ENCODE measurements around the gene MTURN. TPM values are rescaled to one million over a fixed set of nuclear protein-coding genes. Genes with fewer than 3 reads are reported as not detected.

MTURN gene
- polyA plus RNA-seq, 3 donors, result 5.9 to 7.9 (median 7.5) TPM

- H3K4me1 Mint-ChIP-seq, result peaks cover 68% of the 10 kb centered on the region
- no peak overlapping the region for H3K4me2 ChIP-seq (replicated peaks; ENCODE audit: extremely low read depth, low read length, poor library complexity, severe bottlenecking)
- H3K27ac Mint-ChIP-seq, result peak overlapping the region; percentile 89 to 95 (median 92)
- H3K27me3 Mint-ChIP-seq (ENCODE audit: low read depth in 3 of 3), result peaks cover 0 to 1% (median 0%) of the 10 kb centered on the region in 3 donors
- intact Hi-C loops (cut with micrococcal nuclease), result loop anchor here in 1 of 2 donors (5.0 kb wide), 1 partner anchor 44 kb away; no protein-coding TSS in a partner anchor
- no peak overlapping the region for H2AFZ ChIP-seq (ENCODE audit: insufficient read depth, low read depth, low read length, poor library complexity, severe bottlenecking)
- H3K27me3 ChIP-seq (ENCODE audit: control insufficient read depth in 2 of 2, insufficient read depth in 2 of 2, low read length in 2 of 2), result no peaks in the 10 kb centered on the region
- peaks cover 0 to 3% (median 2%) of the 10 kb centered on the region in 7 donors for H3K9me3 Mint-ChIP-seq
- no peaks in the 10 kb centered on the region for H4K20me1 ChIP-seq (ENCODE audit: insufficient read depth, low read length)
- no peak overlapping the region for H3K9ac ChIP-seq (ENCODE audit: insufficient read depth, low read length, poor library complexity, severe bottlenecking)
- H3K79me2 ChIP-seq (ENCODE audit: insufficient read depth, low read length), result no peaks in the 10 kb centered on the region
- no peaks in the 10 kb centered on the region for H3K9me3 ChIP-seq (replicated peaks in 1 of 2; ENCODE audit: control insufficient read depth in 1 of 2, insufficient read depth in 1 of 2, low read length in 2 of 2)
- no CpG with 5 or more reads among the region's 3 CpGs for WGBS (ENCODE audit: insufficient coverage)
- peaks cover under 1 to 9% of the 10 kb centered on the region in 2 donors for H3K36me3 Mint-ChIP-seq
- H3K4me3 ChIP-seq (replicated peaks in 1 of 3; ENCODE audit: low read depth in 2 of 3, low read length in 3 of 3), result peak overlapping the region in 1 of 3 experiments; percentile 0
- TF ChIP-seq CTCF (IDR thresholded peaks at IDR 0.05), result no peak
- no peak for DNase-seq
- H3K27ac ChIP-seq (ENCODE audit: low read depth in 1 of 2, low read length in 2 of 2), result peak overlapping the region; percentile 85 to 88
- no peak overlapping the region for H3K4me3 Mint-ChIP-seq
- H3K36me3 ChIP-seq (replicated peaks in 1 of 2; ENCODE audit: control insufficient read depth in 1 of 2, insufficient read depth in 2 of 2, low read length in 2 of 2), result no peaks in the 10 kb centered on the region
- H3K4me1 ChIP-seq (ENCODE audit: control insufficient read depth in 1 of 2, insufficient read depth in 2 of 2, low read length in 2 of 2), result peaks cover 51 to 60% of the 10 kb centered on the region in 2 donors
Observed at GRCh38 chr7:30177965-30178364, 43.2 kb downstream of the MTURN start.

- peaks cover 0 to 4% of the 10 kb centered on the region in 2 donors for H3K9me3 ChIP-seq (replicated peaks in 1 of 2; ENCODE audit: control insufficient read depth in 1 of 2, insufficient read depth in 1 of 2, low read length in 2 of 2)
- peak overlapping the region; percentile 23 for H3K9ac ChIP-seq (ENCODE audit: insufficient read depth, low read length, poor library complexity, severe bottlenecking)
- H3K79me2 ChIP-seq (ENCODE audit: insufficient read depth, low read length), result no peaks in the 10 kb centered on the region
- intact Hi-C loops (cut with micrococcal nuclease), result loop anchor here in 1 of 2 donors (5.0 kb wide), 1 partner anchor 43 kb away; no protein-coding TSS in a partner anchor
- peaks cover 5 to 7% of the 10 kb centered on the region in 2 donors for H3K36me3 Mint-ChIP-seq
- peaks cover 0 to 10% (median 6%) of the 10 kb centered on the region in 7 donors for H3K9me3 Mint-ChIP-seq
- peak overlapping the region; percentile 4 to 21 for H3K4me3 Mint-ChIP-seq
- H3K4me3 ChIP-seq (replicated peaks in 1 of 3; ENCODE audit: low read depth in 2 of 3, low read length in 3 of 3), result peak overlapping the region in 1 of 3 experiments; percentile 6
- peak overlapping the region; percentile 2 for H3K4me2 ChIP-seq (replicated peaks; ENCODE audit: extremely low read depth, low read length, poor library complexity, severe bottlenecking)
- no peaks in the 10 kb centered on the region for H4K20me1 ChIP-seq (ENCODE audit: insufficient read depth, low read length)
- peaks cover 57 to 66% of the 10 kb centered on the region in 2 donors for H3K4me1 ChIP-seq (ENCODE audit: control insufficient read depth in 1 of 2, insufficient read depth in 2 of 2, low read length in 2 of 2)
- no peaks in the 10 kb centered on the region for H3K27me3 ChIP-seq (ENCODE audit: control insufficient read depth in 2 of 2, insufficient read depth in 2 of 2, low read length in 2 of 2)
- TF ChIP-seq CTCF (IDR thresholded peaks at IDR 0.05), result no peak
- peaks cover 70% of the 10 kb centered on the region for H3K4me1 Mint-ChIP-seq
- H3K27ac ChIP-seq (ENCODE audit: low read depth in 1 of 2, low read length in 2 of 2), result peak overlapping the region; percentile 85 to 88
- WGBS (ENCODE audit: insufficient coverage), result 67% methylated on average over 3 of the region's 3 CpGs
- peaks cover 0 to 1% (median 0%) of the 10 kb centered on the region in 3 donors for H3K27me3 Mint-ChIP-seq (ENCODE audit: low read depth in 3 of 3)
- DNase-seq, result peak; percentile 60 to 83 (median 82)
- peak overlapping the region; percentile 47 for H2AFZ ChIP-seq (ENCODE audit: insufficient read depth, low read depth, low read length, poor library complexity, severe bottlenecking)
- H3K36me3 ChIP-seq (replicated peaks in 1 of 2; ENCODE audit: control insufficient read depth in 1 of 2, insufficient read depth in 2 of 2, low read length in 2 of 2), result no peaks in the 10 kb centered on the region
- H3K27ac Mint-ChIP-seq, result peak overlapping the region; percentile 91 to 95 (median 94)
Observed at GRCh38 chr7:30178748-30179436, 44.1 kb downstream of the MTURN start.

Data from CD14-positive monocyte (primary cell).